IMR-90 (cell line): ENCODE measurements around the gene SINHCAF. TPM values are rescaled to one million over a fixed set of nuclear protein-coding genes. Genes with fewer than 3 reads are reported as not detected.

Experiments used
- ATAC-seq: fragments of 200-7000 bp; cut with Tn5 transposase; 2 replicates; pipeline ENCODE4 v1.9.1; 2020; ENCODE audit warnings: low read depth, mild to moderate bottlenecking, moderate library complexity
- BruUV-seq: library from RNA; stranded (reverse); fragments of 400-500 nt; replicated peaks from 2 replicates; lab custom pipeline; 2021; lab: Mats Ljungman, UMichigan
- CTCF ChIA-PET: fragments of 300-600 bp; formaldehyde crosslinking; extraction: SDS; loops from one replicate; lab custom pipeline; 2021; ENCODE audit warnings: antibody characterized with exemption; lab: Yijun Ruan, JAX
- POLR2A ChIA-PET: fragments of 300-600 bp; sonication (Branson Sonifier 250); formaldehyde crosslinking; loops from one replicate; lab custom pipeline; 2022; ENCODE audit warnings: antibody characterized with exemption; ENCODE audit not compliant: unreplicated experiment; lab: Charles Lee
- DNase-seq: peaks from one replicate; pipeline ENCODE4 v3.0.0; 2013
- H2AFZ ChIP-seq: replicated peaks from 2 replicates; pipeline ENCODE3; 2013; ENCODE audit warnings: low read length, mild to moderate bottlenecking; ENCODE audit not compliant: poor library complexity
- H2AK5ac ChIP-seq: 2 replicates; pipeline ENCODE4 v1.6.1; 2013; ENCODE audit warnings: low read depth, low read length, inconsistent platforms
- H2AK9ac ChIP-seq: replicated peaks from 2 replicates; pipeline ENCODE3; 2013; ENCODE audit warnings: mild to moderate bottlenecking, low read depth, low read length, moderate library complexity; ENCODE audit not compliant: poor library complexity
- H2BK120ac ChIP-seq: 2 replicates; pipeline ENCODE4 v1.6.1; 2013; ENCODE audit warnings: low read depth, low read length, inconsistent platforms
- H2BK15ac ChIP-seq: 3 replicates; pipeline ENCODE4 v1.6.1; 2013; ENCODE audit warnings: low read depth, low read length, inconsistent platforms
- H2BK20ac ChIP-seq: 2 replicates; pipeline ENCODE4 v1.6.1; 2013; ENCODE audit warnings: low read depth, mild to moderate bottlenecking, inconsistent platforms, low read length, moderate library complexity
- H2BK5ac ChIP-seq: 2 replicates; pipeline ENCODE4 v1.6.1; 2013; ENCODE audit warnings: mild to moderate bottlenecking, low read depth, low read length, inconsistent platforms; ENCODE audit not compliant: poor library complexity, severe bottlenecking
- H3K14ac ChIP-seq: replicated peaks from 2 replicates; pipeline ENCODE4 v1.6.1; 2013; ENCODE audit warnings: low read depth, low read length, inconsistent platforms
- H3K18ac ChIP-seq: 2 replicates; pipeline ENCODE4 v1.6.1; 2013; ENCODE audit warnings: low read depth, low read length, control low read depth
- H3K23ac ChIP-seq: 2 replicates; pipeline ENCODE4 v1.6.1; 2013; ENCODE audit warnings: low read depth, low read length, inconsistent platforms
- H3K27ac ChIP-seq: 2 replicates; pipeline ENCODE4 v1.5.1; 2013; ENCODE audit warnings: mild to moderate bottlenecking, control low read depth, low read length; ENCODE audit not compliant: insufficient read depth
- H3K27me3 ChIP-seq: 2 replicates; pipeline ENCODE4 v1.6.1; 2013; ENCODE audit warnings: low read length; ENCODE audit not compliant: control insufficient read depth, insufficient read depth
- H3K36me3 ChIP-seq: 2 replicates; pipeline ENCODE4 v1.6.1; 2013; ENCODE audit warnings: low read length, mixed read lengths; ENCODE audit not compliant: control insufficient read depth, insufficient read depth
- H3K4ac ChIP-seq: 2 replicates; pipeline ENCODE4 v1.6.1; 2013; ENCODE audit warnings: low read depth, low read length, inconsistent platforms
- H3K4me1 ChIP-seq: 2 replicates; pipeline ENCODE4 v1.6.1; 2013; ENCODE audit warnings: low read length, mixed read lengths; ENCODE audit not compliant: control insufficient read depth, insufficient read depth
- H3K4me2 ChIP-seq: 2 replicates; pipeline ENCODE4 v1.6.1; 2013; ENCODE audit warnings: low read depth, mild to moderate bottlenecking, control low read depth, low read length, moderate library complexity
- H3K4me3 ChIP-seq: 2 replicates; pipeline ENCODE4 v1.5.1; 2013; ENCODE audit warnings: low read depth, mild to moderate bottlenecking, control low read depth, low read length, moderate library complexity; ENCODE audit not compliant: insufficient read depth
- H3K56ac ChIP-seq: 2 replicates; pipeline ENCODE4 v1.6.1; 2013; ENCODE audit warnings: low read length, inconsistent platforms; ENCODE audit not compliant: insufficient read depth; ENCODE audit errors: extremely low read depth
- H3K79me1 ChIP-seq, 2 experiments: 2 replicates each; pipeline ENCODE4 v1.6.1; 2013; ENCODE audit warnings: low read length in 2 of 2, inconsistent platforms in 1 of 2, low read depth in 1 of 2
- H3K9ac ChIP-seq: 2 replicates; pipeline ENCODE4 v1.6.1; 2013; ENCODE audit warnings: low read depth, low read length, control low read depth
- H3K9me1 ChIP-seq: 2 replicates; pipeline ENCODE4 v1.6.1; 2013; ENCODE audit warnings: low read length, inconsistent platforms; ENCODE audit not compliant: insufficient read depth
- H3K9me3 ChIP-seq: 2 replicates; pipeline ENCODE4 v1.6.1; 2013; ENCODE audit warnings: low read length; ENCODE audit not compliant: control insufficient read depth, insufficient read depth
- H4K20me1 ChIP-seq: 2 replicates; pipeline ENCODE4 v1.6.1; 2013; ENCODE audit warnings: low read length, inconsistent platforms; ENCODE audit not compliant: insufficient read depth
- H4K5ac ChIP-seq: 2 replicates; pipeline ENCODE4 v1.6.1; 2013; ENCODE audit warnings: mild to moderate bottlenecking, low read depth, low read length, control low read depth
- H4K8ac ChIP-seq, 2 experiments: 2 replicates each; pipeline ENCODE4 v1.6.1; 2013; ENCODE audit warnings: low read depth in 2 of 2, low read length in 2 of 2, control low read depth in 1 of 2, inconsistent platforms in 1 of 2
- H4K91ac ChIP-seq: 2 replicates; pipeline ENCODE4 v1.6.1; 2013; ENCODE audit warnings: low read depth, low read length, inconsistent platforms; ENCODE audit not compliant: insufficient read depth
- BHLHE40 ChIP-seq: fragments of 150-350 bp; IDR thresholded peaks from 2 replicates; pipeline ENCODE4 v1.6.1; 2016; ENCODE audit warnings: mild to moderate bottlenecking, low read depth, low read length
- CEBPB ChIP-seq: IDR thresholded peaks from 2 replicates; pipeline ENCODE4 v1.6.1; 2012; ENCODE audit warnings: low read depth, low read length, improper control_type of control experiment
- CHD1 ChIP-seq: IDR thresholded peaks from 2 replicates; pipeline ENCODE4 v1.6.1; 2012; ENCODE audit warnings: low read depth, low read length, improper control_type of control experiment
- FOS ChIP-seq: fragments of 150-350 bp; IDR thresholded peaks from 2 replicates; pipeline ENCODE4 v1.6.1; 2016; ENCODE audit warnings: low read depth, low read length
- MAFK ChIP-seq: IDR thresholded peaks from 2 replicates; pipeline ENCODE4 v1.6.1; 2012; ENCODE audit warnings: low read depth, low read length, improper control_type of control experiment
- MAZ ChIP-seq: IDR thresholded peaks from 2 replicates; pipeline ENCODE4 v1.6.1; 2012; ENCODE audit warnings: low read depth, mild to moderate bottlenecking, low read length, improper control_type of control experiment, moderate library complexity, borderline replicate concordance
- MXI1 ChIP-seq: IDR thresholded peaks from 2 replicates; pipeline ENCODE4 v1.6.1; 2012; ENCODE audit warnings: low read depth, mild to moderate bottlenecking, low read length, moderate library complexity, borderline replicate concordance
- NFE2L2 ChIP-seq: fragments of 150-350 bp; IDR thresholded peaks from 2 replicates; pipeline ENCODE4 v1.6.1; 2016; ENCODE audit warnings: low read depth, mild to moderate bottlenecking, low read length
- POLR2A ChIP-seq: IDR thresholded peaks from 2 replicates; pipeline ENCODE4 v1.6.1; 2012; ENCODE audit warnings: mild to moderate bottlenecking, low read depth, low read length
- RAD21 ChIP-seq: IDR thresholded peaks from 2 replicates; pipeline ENCODE4 v1.6.1; 2012; ENCODE audit warnings: low read length, improper control_type of control experiment
- RCOR1 ChIP-seq: IDR thresholded peaks from 2 replicates; pipeline ENCODE4 v1.6.1; 2012; ENCODE audit warnings: mild to moderate bottlenecking, low read length, improper control_type of control experiment; ENCODE audit not compliant: insufficient replicate concordance
- RFX5 ChIP-seq: IDR thresholded peaks from 2 replicates; pipeline ENCODE4 v1.8.0; 2012; ENCODE audit warnings: low read depth, mild to moderate bottlenecking, low read length, moderate library complexity
- SMC3 ChIP-seq: fragments of 150-350 bp; IDR thresholded peaks from 2 replicates; pipeline ENCODE4 v1.6.1; 2016; ENCODE audit warnings: low read depth, mild to moderate bottlenecking, antibody characterized with exemption, low read length, moderate library complexity
- WGBS, 2 experiments: methylation state at CpG; one replicate each; pipeline versions ENCODE4 v1.1.5 to v1.1.7; 2013; ENCODE audit warnings: missing lambda C conversion rate in 2 of 2; ENCODE audit not compliant: insufficient read length in 1 of 2; ENCODE audit errors: extremely low coverage in 2 of 2; 5-methylcytosine and 5-hydroxymethylcytosine counted together
- dilution Hi-C: fragments of 300-500 bp; cut with HindIII; formaldehyde crosslinking; loops from one replicate; pipeline ENCODE4 v1.14.3; 2018; ENCODE audit warnings: low sequenced_read_pairs; ENCODE audit not compliant: unreplicated experiment
- in situ Hi-C: fragments of 300-500 bp; cut with MboI; formaldehyde crosslinking; loops from 3 replicates; pipeline ENCODE4 v1.14.3; 2019; ENCODE audit warnings: low sequenced_read_pairs, inconsistent platforms, mixed read lengths
- intact Hi-C: fragments of 100-400 bp; cut with micrococcal nuclease; formaldehyde crosslinking; loops from 2 replicates; pipeline ENCODE4 v1.10.0; 2022
- polyA plus RNA-seq, 3 experiments: library from polyadenylated mRNA; depleted of rRNA; stranded (reverse); fragments of >200 nt; gene quantifications; 2 replicates each; pipeline ENCODE4 v1.2.3, GENCODE V29; 2012; ENCODE audit warnings: low replicate concordance in 1 of 3
- total RNA-seq: library from RNA; depleted of rRNA; stranded (reverse); fragments of >200 nt; gene quantifications from 2 replicates; pipeline ENCODE4 v1.2.3, GENCODE V29; 2012
- TF ChIP-seq, protein P1 (sequence below): fragments of 150-350 bp; IDR thresholded peaks from 2 replicates; pipeline ENCODE4 v1.6.1; 2017; ENCODE audit warnings: mild to moderate bottlenecking, antibody characterized with exemption, low read length, low read depth
- TF ChIP-seq, protein P2 (sequence below): fragments of 150-350 bp; IDR thresholded peaks from 2 replicates; pipeline ENCODE4 v1.6.1; 2016; ENCODE audit warnings: low read depth, mild to moderate bottlenecking, low read length, moderate library complexity, borderline replicate concordance
- TF ChIP-seq, protein P3 (sequence below): conservative IDR thresholded peaks from 2 replicates; pipeline ENCODE4 v1.5.1; 2012; ENCODE audit warnings: mild to moderate bottlenecking, low read depth, low read length, improper control_type of control experiment

SINHCAF gene
- total and polyA plus RNA-seq, 2 of the 4 experiments (the other 2 are of a cell fraction) = 21.6 to 30.8 TPM

DNA sequence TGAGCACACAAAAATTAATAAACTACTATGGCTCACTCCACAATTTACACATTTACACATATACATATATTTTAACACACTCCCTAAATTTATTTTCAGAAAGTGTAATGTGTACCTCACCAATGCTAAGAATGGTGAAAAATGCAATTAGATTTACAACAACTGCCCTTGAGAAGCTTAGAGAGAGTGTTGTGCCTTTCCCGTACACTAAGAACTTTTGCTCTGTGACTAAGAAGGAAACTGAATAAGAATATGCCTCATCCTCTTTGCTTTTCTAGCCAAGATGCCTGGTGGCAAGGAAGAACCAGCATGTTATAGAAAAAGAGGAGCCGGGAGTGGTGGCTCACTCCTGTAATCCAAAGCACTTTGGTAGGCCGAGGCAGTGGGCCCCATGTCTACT lies 62.3 kb downstream of the SINHCAF start:
- dilution Hi-C loops = no loop called here

More for the DNA sequence above, 62.3 kb downstream of the SINHCAF start:
- H4K8ac ChIP-seq = no peak overlapping the region
- WGBS, 2 experiments = 83% methylated on average over 1 of the region's 3 CpGs; no CpG with 5 or more reads in 1 of the 2 experiments
- H3K27me3 ChIP-seq = no peaks in the 10 kb centered on the region
- no peak overlapping the region for H4K91ac ChIP-seq
- TF ChIP-seq CEBPB = no peak
- TF ChIP-seq RCOR1 = no peak
- TF ChIP-seq, protein P1, sequence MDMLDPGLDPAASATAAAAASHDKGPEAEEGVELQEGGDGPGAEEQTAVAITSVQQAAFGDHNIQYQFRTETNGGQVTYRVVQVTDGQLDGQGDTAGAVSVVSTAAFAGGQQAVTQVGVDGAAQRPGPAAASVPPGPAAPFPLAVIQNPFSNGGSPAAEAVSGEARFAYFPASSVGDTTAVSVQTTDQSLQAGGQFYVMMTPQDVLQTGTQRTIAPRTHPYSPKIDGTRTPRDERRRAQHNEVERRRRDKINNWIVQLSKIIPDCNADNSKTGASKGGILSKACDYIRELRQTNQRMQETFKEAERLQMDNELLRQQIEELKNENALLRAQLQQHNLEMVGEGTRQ = no peak
- no peak for TF ChIP-seq RFX5
- TF ChIP-seq POLR2A = no peak
- TF ChIP-seq, protein P2, sequence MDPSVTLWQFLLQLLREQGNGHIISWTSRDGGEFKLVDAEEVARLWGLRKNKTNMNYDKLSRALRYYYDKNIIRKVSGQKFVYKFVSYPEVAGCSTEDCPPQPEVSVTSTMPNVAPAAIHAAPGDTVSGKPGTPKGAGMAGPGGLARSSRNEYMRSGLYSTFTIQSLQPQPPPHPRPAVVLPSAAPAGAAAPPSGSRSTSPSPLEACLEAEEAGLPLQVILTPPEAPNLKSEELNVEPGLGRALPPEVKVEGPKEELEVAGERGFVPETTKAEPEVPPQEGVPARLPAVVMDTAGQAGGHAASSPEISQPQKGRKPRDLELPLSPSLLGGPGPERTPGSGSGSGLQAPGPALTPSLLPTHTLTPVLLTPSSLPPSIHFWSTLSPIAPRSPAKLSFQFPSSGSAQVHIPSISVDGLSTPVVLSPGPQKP = no peak
- no peak for TF ChIP-seq MAFK
- TF ChIP-seq, protein P3, sequence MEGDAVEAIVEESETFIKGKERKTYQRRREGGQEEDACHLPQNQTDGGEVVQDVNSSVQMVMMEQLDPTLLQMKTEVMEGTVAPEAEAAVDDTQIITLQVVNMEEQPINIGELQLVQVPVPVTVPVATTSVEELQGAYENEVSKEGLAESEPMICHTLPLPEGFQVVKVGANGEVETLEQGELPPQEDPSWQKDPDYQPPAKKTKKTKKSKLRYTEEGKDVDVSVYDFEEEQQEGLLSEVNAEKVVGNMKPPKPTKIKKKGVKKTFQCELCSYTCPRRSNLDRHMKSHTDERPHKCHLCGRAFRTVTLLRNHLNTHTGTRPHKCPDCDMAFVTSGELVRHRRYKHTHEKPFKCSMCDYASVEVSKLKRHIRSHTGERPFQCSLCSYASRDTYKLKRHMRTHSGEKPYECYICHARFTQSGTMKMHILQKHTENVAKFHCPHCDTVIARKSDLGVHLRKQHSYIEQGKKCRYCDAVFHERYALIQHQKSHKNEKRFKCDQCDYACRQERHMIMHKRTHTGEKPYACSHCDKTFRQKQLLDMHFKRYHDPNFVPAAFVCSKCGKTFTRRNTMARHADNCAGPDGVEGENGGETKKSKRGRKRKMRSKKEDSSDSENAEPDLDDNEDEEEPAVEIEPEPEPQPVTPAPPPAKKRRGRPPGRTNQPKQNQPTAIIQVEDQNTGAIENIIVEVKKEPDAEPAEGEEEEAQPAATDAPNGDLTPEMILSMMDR = no peak
- TF ChIP-seq FOS = no peak
- TF ChIP-seq MXI1 = no peak
- no peak for TF ChIP-seq NFE2L2
- no peak for TF ChIP-seq SMC3
- TF ChIP-seq CHD1 = no peak
- TF ChIP-seq BHLHE40 = no peak
- TF ChIP-seq RAD21 = no peak
- no peak for TF ChIP-seq MAZ
- H3K36me3 ChIP-seq = no peaks in the 10 kb centered on the region
- no peak overlapping the region for H3K4ac ChIP-seq
- H3K18ac ChIP-seq = no peak overlapping the region
- H2AK5ac ChIP-seq = no peak overlapping the region
- BruUV-seq = no TSS peak
- H3K79me1 ChIP-seq = no peaks in the 10 kb centered on the region
- H2BK20ac ChIP-seq = no peak overlapping the region
- no peak overlapping the region for H2BK5ac ChIP-seq
- no peaks in the 10 kb centered on the region for H3K4me1 ChIP-seq
- H3K56ac ChIP-seq = no peak overlapping the region
- no peak overlapping the region for H3K4me2 ChIP-seq
- no peak overlapping the region for H3K27ac ChIP-seq
- H2AK9ac ChIP-seq = no peak overlapping the region
- no peak overlapping the region for H3K14ac ChIP-seq
- DNase-seq = no peak
- H3K23ac ChIP-seq = no peak overlapping the region
- H3K9ac ChIP-seq = no peak overlapping the region
- POLR2A ChIA-PET = no interaction called here
- in situ Hi-C loops (loop anchor here (10.0 kb wide), 1 partner anchor 371 kb away; no protein-coding TSS in a partner anchor), intact Hi-C loops (no loop called here)
- no peak overlapping the region for H2AFZ ChIP-seq
- CTCF ChIA-PET = interaction anchor here (1.0 kb wide), 1 partner anchor 416 kb away, joined by 7 read pairs; no protein-coding TSS in a partner anchor
- no peak overlapping the region for H2BK15ac ChIP-seq
- no peaks in the 10 kb centered on the region for H3K9me1 ChIP-seq
- no peak overlapping the region for H3K4me3 ChIP-seq
- H4K5ac ChIP-seq = no peak overlapping the region
- H2BK120ac ChIP-seq = no peak overlapping the region
- no peaks in the 10 kb centered on the region for H4K20me1 ChIP-seq
- ATAC-seq = no peak
- no peaks in the 10 kb centered on the region for H3K9me3 ChIP-seq
